Uterus (tissue), 2 donors: ENCODE data around the gene ALKBH7.

Experiments
- CTCF ChIP-seq, 4 experiments: fragments of 200-600 bp in 2 of 4; fragments of 450-650 bp in 2 of 4; sonication (generic) in 2 of 4; IDR thresholded peaks; one replicate each; pipeline ENCODE4 v1.5.1; 2016 to 2019; ENCODE audit warnings: antibody characterized with exemption in 4 of 4, mild to moderate bottlenecking in 2 of 4, moderate library complexity in 1 of 4
- POLR2A ChIP-seq, 2 donors: fragments of 450-650 bp; IDR thresholded peaks; one replicate each; pipeline ENCODE4 v1.6.1; 2016; ENCODE audit warnings: antibody characterized with exemption in 2 of 2, mild to moderate bottlenecking in 1 of 2, moderate library complexity in 1 of 2

GRCh38 chr19:6334490-6335285 lies 37.9 kb upstream of the ALKBH7 start:
- TF ChIP-seq CTCF (IDR thresholded peaks at IDR 0.05): no peak
- TF ChIP-seq POLR2A (IDR thresholded peaks at IDR 0.05): no peak
